GM12878 (cell line): ENCODE results near the gene UBLCP1. TPM values are rescaled to one million over a fixed set of nuclear protein-coding genes. Genes with fewer than 3 reads are reported as not detected.

Experiments used
- ATAC-seq: fragments of 200-7000 bp; cut with Tn5 transposase; 3 replicates; pipeline ENCODE4 v1.9.1; 2020; ENCODE audit warnings: mild to moderate bottlenecking, moderate library complexity
- BruUV-seq: library from RNA; stranded (reverse); fragments of 400-500 nt; replicated peaks from 2 replicates; lab custom pipeline; 2021; lab: Mats Ljungman, UMichigan
- CTCF ChIA-PET: fragments of 300-600 bp; sonication (Branson Sonifier 250); formaldehyde crosslinking; extraction: SDS; loops from one replicate; lab custom pipeline; 2021; ENCODE audit warnings: inconsistent platforms; lab: Yijun Ruan, JAX
- POLR2A ChIA-PET: fragments of 350-600 bp; formaldehyde crosslinking; extraction: SDS; loops from one replicate; lab custom pipeline; 2021; ENCODE audit warnings: inconsistent platforms; lab: Charles Lee
- RAD21 ChIA-PET: fragments of 300-600 bp; sonication (Branson Sonifier 250); formaldehyde crosslinking; loops from one replicate; lab custom pipeline; 2023; ENCODE audit warnings: antibody characterized with exemption; ENCODE audit not compliant: unreplicated experiment; lab: Charles Lee
- SMC1A ChIA-PET: fragments of 300-600 bp; sonication (Branson Sonifier 250); formaldehyde crosslinking; loops from one replicate; lab custom pipeline; 2023; ENCODE audit not compliant: unreplicated experiment, uncharacterized antibody; lab: Charles Lee
- DNase-seq: peaks from one replicate; pipeline ENCODE4 v3.0.0-alpha.2; 2011; ENCODE audit warnings: low read depth, low spot score
- FAIRE-seq: peaks from 3 replicates; lab custom pipeline; 2011; peaks lifted over from hg19 to GRCh38; lab: Jason Lieb, UNC
- H2AFZ ChIP-seq: 2 replicates; pipeline ENCODE4 v1.6.0; 2011; ENCODE audit warnings: low read depth, low read length, control low read depth; ENCODE audit not compliant: control insufficient read depth
- H3K27ac ChIP-seq: 2 replicates; pipeline ENCODE4 v1.5.1; 2011; ENCODE audit warnings: control low read depth; ENCODE audit not compliant: control insufficient read depth, insufficient read depth
- H3K27me3 ChIP-seq, 2 experiments: replicated peaks in 1 of 2; 2 replicates each; pipeline versions ENCODE4 v1.6.0 to v1.6.1; 2011; ENCODE audit warnings: low read length in 1 of 2; ENCODE audit not compliant: control insufficient read depth in 2 of 2, insufficient read depth in 2 of 2
- H3K36me3 ChIP-seq, 2 experiments: 2 replicates each; pipeline ENCODE4 v1.5.1; 2011; ENCODE audit warnings: low read length in 1 of 2; ENCODE audit not compliant: control insufficient read depth in 2 of 2, insufficient read depth in 2 of 2
- H3K4me1 ChIP-seq: 2 replicates; pipeline ENCODE4 v1.6.1; 2011; ENCODE audit warnings: mild to moderate bottlenecking, low read length, moderate library complexity, mixed read lengths; ENCODE audit not compliant: control insufficient read depth, insufficient read depth
- H3K4me2 ChIP-seq: 2 replicates; pipeline ENCODE4 v1.6.0; 2011; ENCODE audit warnings: control low read depth; ENCODE audit not compliant: control insufficient read depth, insufficient read depth
- H3K4me3 ChIP-seq: fragments of 200-600 bp; sonication (generic); 2 replicates; pipeline ENCODE4 v1.5.1; 2016
- H3K79me2 ChIP-seq: 2 replicates; pipeline ENCODE4 v1.6.0; 2011; ENCODE audit warnings: low read length; ENCODE audit not compliant: control insufficient read depth, insufficient read depth
- H3K9ac ChIP-seq: 2 replicates; pipeline ENCODE4 v1.8.0; 2011; ENCODE audit warnings: low read length, control low read depth, mixed read lengths; ENCODE audit not compliant: control insufficient read depth, insufficient read depth
- H3K9me3 ChIP-seq: replicated peaks from 3 replicates; pipeline ENCODE4 v1.5.1; 2011; ENCODE audit warnings: mild to moderate bottlenecking, low read length; ENCODE audit not compliant: control insufficient read depth, insufficient read depth
- H4K20me1 ChIP-seq: 2 replicates; pipeline ENCODE4 v1.6.0; 2011; ENCODE audit not compliant: control insufficient read depth, insufficient read depth
- GATAD2B ChIP-seq: fragments of 450-650 bp; conservative IDR thresholded peaks from 2 replicates; pipeline ENCODE4 v1.6.1; 2017; ENCODE audit warnings: low read depth, mild to moderate bottlenecking, moderate library complexity
- MLLT1 ChIP-seq: fragments of 450-650 bp; IDR thresholded peaks from 2 replicates; pipeline ENCODE4 v1.6.1; 2016; ENCODE audit warnings: mild to moderate bottlenecking
- MYC ChIP-seq: IDR thresholded peaks from 2 replicates; pipeline ENCODE4 v1.6.1; 2011; ENCODE audit warnings: mild to moderate bottlenecking, low read length, moderate library complexity, inconsistent platforms; ENCODE audit not compliant: insufficient read depth, insufficient replicate concordance, insufficient read length, severe bottlenecking
- NBN ChIP-seq: fragments of 450-650 bp; IDR thresholded peaks from 2 replicates; pipeline ENCODE4 v1.6.1; 2016
- NR2C1 ChIP-seq: fragments of 450-650 bp; IDR thresholded peaks from 2 replicates; pipeline ENCODE4 v1.6.1; 2017; ENCODE audit warnings: antibody characterized with exemption, mild to moderate bottlenecking, moderate library complexity
- PML ChIP-seq: IDR thresholded peaks from 2 replicates; pipeline ENCODE4 v1.6.1; 2012; ENCODE audit warnings: low read length, inconsistent platforms
- SIX5 ChIP-seq: IDR thresholded peaks from 2 replicates; pipeline ENCODE4 v1.6.1; 2011; ENCODE audit warnings: mild to moderate bottlenecking, low read depth, low read length, moderate library complexity; ENCODE audit not compliant: severe bottlenecking
- SMAD1 ChIP-seq: fragments of 450-650 bp; IDR thresholded peaks from 2 replicates; pipeline ENCODE4 v1.6.1; 2018; ENCODE audit warnings: mild to moderate bottlenecking, low read depth; ENCODE audit not compliant: partially characterized antibody
- SMAD5 ChIP-seq: IDR thresholded peaks from 2 replicates; pipeline ENCODE4 v1.6.1; 2016; ENCODE audit warnings: antibody characterized with exemption, low read depth
- SPI1 ChIP-seq: IDR thresholded peaks from 2 replicates; pipeline ENCODE4 v1.6.1; 2011; ENCODE audit warnings: low read depth, mild to moderate bottlenecking, low read length, moderate library complexity, borderline replicate concordance; ENCODE audit not compliant: insufficient read depth
- TBL1XR1 ChIP-seq: IDR thresholded peaks from 2 replicates; pipeline ENCODE4 v1.6.1; 2012; ENCODE audit warnings: low read depth, low read length, improper control_type of control experiment
- ZNF274 ChIP-seq: IDR thresholded peaks from one replicate; pipeline ENCODE4 v1.8.0; 2011; ENCODE audit not compliant: insufficient read length, insufficient read depth
- ZSCAN29 ChIP-seq: fragments of 450-650 bp; IDR thresholded peaks from 2 replicates; pipeline ENCODE4 v1.6.1; 2017; ENCODE audit warnings: mild to moderate bottlenecking, moderate library complexity
- whole genome bisulfite sequencing: methylation state at CpG from one replicate; pipeline ENCODE4 v1.1.6; 2016; ENCODE audit warnings: low lambda C conversion rate; ENCODE audit not compliant: insufficient replicate concordance, insufficient coverage; ENCODE audit errors: missing lambda C conversion rate; 5-methylcytosine and 5-hydroxymethylcytosine counted together
- in situ Hi-C: fragments of 300-500 bp; cut with MboI; formaldehyde crosslinking; loops from 9 replicates; pipeline ENCODE4 v1.14.3; 2018; ENCODE audit warnings: mixed read lengths
- intact Hi-C: fragments of 100-400 bp; cut with micrococcal nuclease; formaldehyde crosslinking; loops from one replicate; pipeline ENCODE4 v1.14.2; 2022; ENCODE audit not compliant: unreplicated experiment
- polyA plus RNA-seq, 11 experiments: library from polyadenylated mRNA; depleted of rRNA in 4 of 11; unstranded in 6 of 11; stranded (reverse) in 5 of 11; fragments of >200 nt; fragmentation: Nextera tagmentation in 4 of 11; fragmentation: Illumina TruSeq in 1 of 11; extraction: Ambion mirVana in 4 of 11; extraction: Trizol in 1 of 11; gene quantifications; 1 replicate in 1 of 11; 2 replicates in 10 of 11; pipeline versions ENCODE4 v1.2.1 to v1.2.3, GENCODE V29; 2011 to 2016; ENCODE audit warnings: inconsistent platforms in 2 of 11, missing spikeins in 2 of 11, low read depth in 1 of 11
- total RNA-seq, 4 experiments: library from RNA; depleted of rRNA in 3 of 4; stranded (reverse); fragments of >200 nt in 3 of 4; fragmentation: Illumina TruSeq in 1 of 4; extraction: Trizol in 1 of 4; gene quantifications; 2 replicates each; pipeline versions ENCODE4 v1.2.1 to v1.2.3, GENCODE V29; 2013 to 2021
- TF ChIP-seq, protein P1 (sequence below): fragments of 450-650 bp; IDR thresholded peaks from 2 replicates; pipeline ENCODE4 v1.6.1; 2017; ENCODE audit warnings: low read depth, mild to moderate bottlenecking, moderate library complexity
- TF ChIP-seq, protein P2 (sequence below): IDR thresholded peaks from 2 replicates; pipeline ENCODE4 v1.6.1; 2011; ENCODE audit warnings: low read depth, mild to moderate bottlenecking, low read length, moderate library complexity, borderline replicate concordance; ENCODE audit errors: extremely low read depth
- TF ChIP-seq, protein P3 (sequence below): fragments of 450-650 bp; IDR thresholded peaks from 2 replicates; pipeline ENCODE4 v1.6.1; 2018; ENCODE audit warnings: mild to moderate bottlenecking, low read depth, moderate library complexity; ENCODE audit not compliant: partially characterized antibody

Gene UBLCP1
- total and polyA plus RNA-seq, 10 of the 15 experiments (the other 5 are each of a cell fraction or from before 2014, with no cell fraction given) = 18.8 to 44.2 (median 32.1) TPM

- TF ChIP-seq TBL1XR1 (no peak), MYC (no peak), ZSCAN29 (no peak), SMAD1 (no peak), PML (no peak), NBN (no peak), ZNF274 (no peak)
Measured at GRCh38 chr5:159241946-159242552, 21.0 kb upstream of the UBLCP1 start (continued).

GRCh38 chr5:159242656-159243055, 20.4 kb upstream of the UBLCP1 start:
- ChIA-PET SMC1A (interaction anchor here (0.8 to 1.5 kb wide), 2 partner anchors 10 to 16 kb away, joined by 4 to 6 read pairs; no protein-coding TSS in a partner anchor), RAD21 (interaction anchor here (0.8 kb wide), 1 partner anchor 29 kb away, joined by 3 read pairs; no protein-coding TSS in a partner anchor), CTCF (interaction anchor here (0.7 to 1.1 kb wide), 2 partner anchors 14 to 86 kb away, joined by 3 read pairs; no protein-coding TSS in a partner anchor), POLR2A (no interaction called here)
- no TSS peak for BruUV-seq
- Histone ChIP-seq H3K9me3 (no peaks in the 10 kb centered on the region), H3K4me3 (no peak overlapping the region), H3K9ac (no peak overlapping the region), H3K79me2 (no peaks in the 10 kb centered on the region), H3K4me2 (no peak overlapping the region), H4K20me1 (no peaks in the 10 kb centered on the region), H3K4me1 (no peaks in the 10 kb centered on the region), H3K36me3 (no peaks in the 10 kb centered on the region), H3K27ac (no peak overlapping the region), H3K27me3 (no peaks in the 10 kb centered on the region), H2AFZ (no peak overlapping the region)
- DNase-seq (no peak), FAIRE-seq (no peak), ATAC-seq (no peak)
- intact Hi-C loops = no loop called here
- in situ Hi-C loops = no loop called here
- 64% methylated on average over 4 of the region's 4 CpGs for WGBS
- TF ChIP-seq, protein P1, sequence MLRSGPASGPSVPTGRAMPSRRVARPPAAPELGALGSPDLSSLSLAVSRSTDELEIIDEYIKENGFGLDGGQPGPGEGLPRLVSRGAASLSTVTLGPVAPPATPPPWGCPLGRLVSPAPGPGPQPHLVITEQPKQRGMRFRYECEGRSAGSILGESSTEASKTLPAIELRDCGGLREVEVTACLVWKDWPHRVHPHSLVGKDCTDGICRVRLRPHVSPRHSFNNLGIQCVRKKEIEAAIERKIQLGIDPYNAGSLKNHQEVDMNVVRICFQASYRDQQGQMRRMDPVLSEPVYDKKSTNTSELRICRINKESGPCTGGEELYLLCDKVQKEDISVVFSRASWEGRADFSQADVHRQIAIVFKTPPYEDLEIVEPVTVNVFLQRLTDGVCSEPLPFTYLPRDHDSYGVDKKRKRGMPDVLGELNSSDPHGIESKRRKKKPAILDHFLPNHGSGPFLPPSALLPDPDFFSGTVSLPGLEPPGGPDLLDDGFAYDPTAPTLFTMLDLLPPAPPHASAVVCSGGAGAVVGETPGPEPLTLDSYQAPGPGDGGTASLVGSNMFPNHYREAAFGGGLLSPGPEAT = no peak
- TF ChIP-seq, protein P2, sequence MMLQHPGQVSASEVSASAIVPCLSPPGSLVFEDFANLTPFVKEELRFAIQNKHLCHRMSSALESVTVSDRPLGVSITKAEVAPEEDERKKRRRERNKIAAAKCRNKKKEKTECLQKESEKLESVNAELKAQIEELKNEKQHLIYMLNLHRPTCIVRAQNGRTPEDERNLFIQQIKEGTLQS = no peak
- no peak for TF ChIP-seq ZNF274
- no peak for TF ChIP-seq SIX5
- TF ChIP-seq MLLT1 = no peak
- TF ChIP-seq SMAD5 = no peak
- TF ChIP-seq GATAD2B = no peak
- TF ChIP-seq, protein P3, sequence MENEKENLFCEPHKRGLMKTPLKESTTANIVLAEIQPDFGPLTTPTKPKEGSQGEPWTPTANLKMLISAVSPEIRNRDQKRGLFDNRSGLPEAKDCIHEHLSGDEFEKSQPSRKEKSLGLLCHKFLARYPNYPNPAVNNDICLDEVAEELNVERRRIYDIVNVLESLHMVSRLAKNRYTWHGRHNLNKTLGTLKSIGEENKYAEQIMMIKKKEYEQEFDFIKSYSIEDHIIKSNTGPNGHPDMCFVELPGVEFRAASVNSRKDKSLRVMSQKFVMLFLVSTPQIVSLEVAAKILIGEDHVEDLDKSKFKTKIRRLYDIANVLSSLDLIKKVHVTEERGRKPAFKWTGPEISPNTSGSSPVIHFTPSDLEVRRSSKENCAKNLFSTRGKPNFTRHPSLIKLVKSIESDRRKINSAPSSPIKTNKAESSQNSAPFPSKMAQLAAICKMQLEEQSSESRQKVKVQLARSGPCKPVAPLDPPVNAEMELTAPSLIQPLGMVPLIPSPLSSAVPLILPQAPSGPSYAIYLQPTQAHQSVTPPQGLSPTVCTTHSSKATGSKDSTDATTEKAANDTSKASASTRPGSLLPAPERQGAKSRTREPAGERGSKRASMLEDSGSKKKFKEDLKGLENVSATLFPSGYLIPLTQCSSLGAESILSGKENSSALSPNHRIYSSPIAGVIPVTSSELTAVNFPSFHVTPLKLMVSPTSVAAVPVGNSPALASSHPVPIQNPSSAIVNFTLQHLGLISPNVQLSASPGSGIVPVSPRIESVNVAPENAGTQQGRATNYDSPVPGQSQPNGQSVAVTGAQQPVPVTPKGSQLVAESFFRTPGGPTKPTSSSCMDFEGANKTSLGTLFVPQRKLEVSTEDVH = no peak
- TF ChIP-seq SPI1 = no peak
- no peak for TF ChIP-seq NR2C1
